B cell (primary cell): Measurements from ENCODE around the gene LRRC37A3.
"Not testable (repeated sequence)": the region's sequence is repeated elsewhere in the genome, so short reads cannot be mapped to it uniquely, and the experiment has no call there.

Experiments used
- CTCF ChIP-seq: fragments of 200-600 bp; IDR thresholded peaks from one replicate; pipeline ENCODE4 v1.8.0; 2022; ENCODE audit warnings: antibody characterized with exemption, mild to moderate bottlenecking
- EZH2 ChIP-seq: IDR thresholded peaks from 2 replicates; pipeline ENCODE4 v1.6.1; 2012; ENCODE audit warnings: borderline replicate concordance, low read depth, mild to moderate bottlenecking, moderate library complexity, low read length; ENCODE audit not compliant: insufficient read depth, poor library complexity, severe bottlenecking

- not testable (repeated sequence) for TF ChIP-seq CTCF, EZH2
These were observed 10.3 kb upstream of the LRRC37A3 start for GRCh38 chr17:64929419-64930209.
